Heart left ventricle (tissue), 16 donors: ENCODE data around the gene MYL1. TPM values are rescaled to one million over a fixed set of nuclear protein-coding genes. Genes with fewer than 3 reads are reported as not detected.

Source experiments
- ATAC-seq, 4 donors: fragments of 200-7000 bp; cut with Tn5 transposase; one replicate each; pipeline ENCODE4 v1.9.1; 2020 to 2022; ENCODE audit warnings: moderate library complexity in 4 of 4, mild to moderate bottlenecking in 3 of 4, moderate number of reproducible peaks in 1 of 4
- DNase-seq, 5 donors: peaks; one replicate each; pipeline ENCODE4 v3.0.0-alpha.2; 2020
- H3K27ac ChIP-seq, 12 donors: fragments of 200-600 bp; sonication (generic) in 4 of 12; one replicate each; pipeline versions ENCODE4 v1.5.0 to v1.8.0; 2016 to 2022; ENCODE audit warnings: mild to moderate bottlenecking in 2 of 12
- H3K27me3 ChIP-seq, 9 donors: fragments of 200-600 bp; sonication (generic) in 2 of 9; one replicate each; pipeline versions ENCODE4 v1.5.1 to v1.8.0; 2016 to 2022; ENCODE audit warnings: mild to moderate bottlenecking in 3 of 9
- H3K36me3 ChIP-seq, 9 donors: fragments of 200-600 bp; sonication (generic) in 2 of 9; one replicate each; pipeline versions ENCODE4 v1.5.0 to v1.8.0; 2018 to 2022; ENCODE audit warnings: mild to moderate bottlenecking in 2 of 9
- H3K4me1 ChIP-seq, 12 donors: fragments of 200-600 bp; sonication (generic) in 4 of 12; one replicate each; pipeline versions ENCODE4 v1.5.0 to v1.8.0; 2016 to 2022; ENCODE audit warnings: mild to moderate bottlenecking in 3 of 12
- H3K4me3 ChIP-seq, 12 donors: fragments of 200-600 bp; sonication (generic) in 4 of 12; one replicate each; pipeline versions ENCODE4 v1.5.0 to v1.8.0; 2017 to 2022; ENCODE audit warnings: mild to moderate bottlenecking in 9 of 12, moderate library complexity in 4 of 12
- H3K9me3 ChIP-seq, 12 donors: fragments of 200-600 bp; sonication (generic) in 4 of 12; one replicate each; pipeline versions ENCODE4 v1.5.0 to v1.8.0; 2016 to 2022; ENCODE audit warnings: mild to moderate bottlenecking in 1 of 12
- CTCF ChIP-seq, 12 donors: fragments of 200-600 bp; sonication (generic) in 4 of 12; IDR thresholded peaks; one replicate each; pipeline versions ENCODE4 v1.5.0 to v1.8.0; 2018 to 2022; ENCODE audit warnings: antibody characterized with exemption in 12 of 12, mild to moderate bottlenecking in 5 of 12
- POLR2A ChIP-seq, 2 donors: fragments of 450-650 bp; IDR thresholded peaks; one replicate each; pipeline ENCODE4 v1.6.1; 2017; ENCODE audit warnings: antibody characterized with exemption in 2 of 2, mild to moderate bottlenecking in 2 of 2, moderate library complexity in 2 of 2
- WGBS, 4 donors: extraction: QIAGEN DNeasy Blood & Tissue Kit in 2 of 4; methylation state at CpG; one replicate each; pipeline versions ENCODE4 v1.1.5 to v1.1.7; 2013 to 2018; 5-methylcytosine and 5-hydroxymethylcytosine counted together
- intact Hi-C, 10 donors: fragments of 100-400 bp; cut with DNase I; formaldehyde crosslinking; loops; one replicate each; pipeline versions ENCODE4 v1.11.1 to v1.14.2; 2022
- polyA plus RNA-seq, 2 donors: library from polyadenylated mRNA; stranded (reverse); fragments of 200-250 nt; gene quantifications; one replicate each; pipeline ENCODE4 v1.2.3, GENCODE V29; 2013
- total RNA-seq, 9 donors: library from RNA; depleted of rRNA in 2 of 9; stranded (reverse); fragments of >200 nt in 2 of 9; fragmentation: NEBNext Ultra II Directional in 3 of 9; extraction: Animal tissue kit (Norgen Biotek cat#: 25700) in 3 of 9; gene quantifications; one replicate each; pipeline versions ENCODE4 v1.1.0 to v1.2.4, GENCODE V29; 2016 to 2023
- donor health status: ischemic (EF 13 %, LVEDD 7.1; RV severe dilation, severe dysfunction).
- donor health status: healthy with polysubstance abuse.
- donor health status: DM: no; HTN: yes; CAD: no.
- donor health status: DM: no; HTN: no; CAD: no.
- donor health status: ischemic (EF 25% LVEDD 6.9; RV normal size, moderate dysfunction).
- donor health status: ischemic (EF 25% LVEDD 5.7; RV mildly dilated, moderate dysfunction).
- donor health status: healthy.
- donor health status: DM: yes; HTN: yes; CAD: no.
- donor health status: ischemic (EF 35%, LVEDD 5.7; RV mildly dilated, moderate dysfunction).
- donor health status: nonischemic (EF 11% LVEDD 7.7; RV severe dilation, severe dysfunction).
- donor health status: DM: yes; HTN: yes; CAD: no.
- donor health status: PGD.
- donor health status: ischemic (EF 29% LVEDD 5.4; RV normal size, mild dysfunction).
- donor health status: nonischemic (EF 23%, LVEDD 6.1; RV moderate dilation, normal function).

Gene MYL1
- total and polyA plus RNA-seq, 11 donors = 0.08 to 6.1 (median 1.2) TPM; not detected in 5

- H3K4me1 ChIP-seq = no peaks in the 10 kb centered on the region
- no peak overlapping the region for H3K27ac ChIP-seq
- H3K4me3 ChIP-seq = no peak overlapping the region
- ATAC-seq = no peak
- peaks cover 0 to 3% (median 0%) of the 10 kb centered on the region in 9 donors for H3K27me3 ChIP-seq
- H3K36me3 ChIP-seq = no peaks in the 10 kb centered on the region
- H3K9me3 ChIP-seq = peaks cover 0 to 3% (median 0%) of the 10 kb centered on the region in 12 donors
- no peak for DNase-seq
- intact Hi-C loops = no loop called here
- TF ChIP-seq POLR2A (IDR thresholded peaks at IDR 0.05) = no peak
- TF ChIP-seq CTCF (IDR thresholded peaks at IDR 0.05) = no peak
These were observed 43.7 kb downstream of the MYL1 start for GRCh38 chr2:210271300-210271699.

- no peaks in the 10 kb centered on the region for H3K36me3 ChIP-seq
These were observed 45.8 kb downstream of the MYL1 start for GRCh38 chr2:210269148-210269547.

GRCh38 chr2:210268281-210268680, 46.7 kb downstream of the MYL1 start:
- Histone ChIP-seq H3K4me3 (no peak overlapping the region), H3K36me3 (no peaks in the 10 kb centered on the region), H3K9me3 (no peaks in the 10 kb centered on the region), H3K4me1 (no peaks in the 10 kb centered on the region), H3K27me3 (peaks cover 0 to 3% (median 0%) of the 10 kb centered on the region in 9 donors), H3K27ac (no peak overlapping the region)
- ATAC-seq (no peak), DNase-seq (no peak)
- TF ChIP-seq POLR2A (IDR thresholded peaks at IDR 0.05) = no peak
- TF ChIP-seq CTCF (IDR thresholded peaks at IDR 0.05) = no peak
- intact Hi-C loops = no loop called here
- 81 to 95% (median 87%) methylated on average over 1 of the region's 1 CpG for WGBS, 4 donors

More at GRCh38 chr2:210269148-210269547, 45.8 kb downstream of the MYL1 start:
- intact Hi-C loops = no loop called here
- Histone ChIP-seq H3K27me3 (peaks cover 0 to 3% (median 0%) of the 10 kb centered on the region in 9 donors), H3K9me3 (no peaks in the 10 kb centered on the region), H3K27ac (no peak overlapping the region), H3K4me3 (no peak overlapping the region), H3K4me1 (no peaks in the 10 kb centered on the region)
- ATAC-seq (no peak), DNase-seq (no peak)
- WGBS, 4 donors = 38 to 43% (median 41%) methylated on average over 3 of the region's 3 CpGs
- no peak for TF ChIP-seq CTCF (IDR thresholded peaks at IDR 0.05)
- TF ChIP-seq POLR2A (IDR thresholded peaks at IDR 0.05) = no peak

- H3K27me3 ChIP-seq = peaks cover 0 to 3% (median 0%) of the 10 kb centered on the region in 9 donors
- no peak for ATAC-seq
- intact Hi-C loops = no loop called here
- H3K9me3 ChIP-seq = no peaks in the 10 kb centered on the region
- no peaks in the 10 kb centered on the region for H3K4me1 ChIP-seq
- WGBS, 4 donors = 87 to 94% (median 90%) methylated on average over 1 of the region's 1 CpG
- no peak overlapping the region for H3K4me3 ChIP-seq
- no peak for TF ChIP-seq POLR2A (IDR thresholded peaks at IDR 0.05)
- no peak for TF ChIP-seq CTCF (IDR thresholded peaks at IDR 0.05)
- no peak for DNase-seq
- H3K27ac ChIP-seq = no peak overlapping the region
- no peaks in the 10 kb centered on the region for H3K36me3 ChIP-seq
These were observed 47.3 kb downstream of the MYL1 start for GRCh38 chr2:210267698-210268097.
